SJSA1 (cell line): ENCODE data around the gene EGR1. TPM values are rescaled to one million over a fixed set of nuclear protein-coding genes. Genes with fewer than 3 reads are reported as not detected.
"Not testable (repeated sequence)": the region's sequence is repeated elsewhere in the genome, so short reads cannot be mapped to it uniquely, and the experiment has no call there.

ENCODE experiments used
- DNase-seq, 2 experiments: peaks; one replicate each; pipeline ENCODE4 v3.0.0-alpha.2; 2015 to 2020; ENCODE audit warnings: low spot score in 2 of 2, low read depth in 1 of 2
- H3K27ac ChIP-seq: fragments of 250-450 bp; sonication (Bioruptor Pico); 2 replicates; pipeline ENCODE4 v1.5.1; 2020; ENCODE audit warnings: mild to moderate bottlenecking, moderate library complexity
- H3K27me3 ChIP-seq: fragments of 250-450 bp; sonication (Bioruptor Pico); replicated peaks from 2 replicates; pipeline ENCODE4 v1.5.1; 2020; ENCODE audit warnings: mild to moderate bottlenecking, moderate library complexity
- H3K36me3 ChIP-seq: fragments of 250-450 bp; sonication (Bioruptor Pico); 2 replicates; pipeline ENCODE4 v1.5.1; 2020; ENCODE audit warnings: mild to moderate bottlenecking
- H3K4me1 ChIP-seq: fragments of 250-450 bp; sonication (Bioruptor Pico); replicated peaks from 2 replicates; pipeline ENCODE4 v1.6.1; 2021; ENCODE audit warnings: mild to moderate bottlenecking
- H3K4me3 ChIP-seq: fragments of 250-450 bp; sonication (Bioruptor Pico); 2 replicates; pipeline ENCODE4 v1.5.1; 2020; ENCODE audit warnings: mild to moderate bottlenecking
- H3K9me3 ChIP-seq: fragments of 250-450 bp; sonication (Bioruptor Pico); replicated peaks from 2 replicates; pipeline ENCODE4 v1.5.1; 2020; ENCODE audit warnings: mild to moderate bottlenecking
- total RNA-seq: library from RNA; depleted of rRNA; stranded (reverse); fragments of >200 nt; shearing (Covaris generic); gene quantifications from 2 replicates; pipeline ENCODE4 v1.2.3, GENCODE V29; 2014

The EGR1 gene
- total RNA-seq, 1 experiment from 2014 or later = 4.8 TPM

- peaks cover 8% of the 10 kb centered on the region; the same call in 1 of the 2 replicates for H3K36me3 ChIP-seq
- H3K4me3 ChIP-seq = no peak overlapping the region
- H3K27me3 ChIP-seq = no peaks in the 10 kb centered on the region; the same call in 1 of the 2 replicates
- peak in 1 of 2 experiments; percentile 60 for DNase-seq
- H3K4me1 ChIP-seq = peaks cover 9% of the 10 kb centered on the region
- H3K27ac ChIP-seq = no peak overlapping the region
- peaks cover 5% of the 10 kb centered on the region; the same call in 1 of the 2 replicates for H3K9me3 ChIP-seq
These were observed 3.8 kb downstream of the EGR1 start for GRCh38 chr5:138468966-138469539.

GRCh38 chr5:138469540-138470321 lies 4.5 kb downstream of the EGR1 start:
- peak in 1 of 2 experiments; percentile 75 for DNase-seq

GRCh38 chr5:138470322-138471051 lies 5.2 kb downstream of the EGR1 start:
- 0 out of 2 replicates have a peak overlapping the region, but pooled peaks have one; percentile 1 for H3K27ac ChIP-seq
- peaks cover 8% of the 10 kb centered on the region; the same call in 1 of the 2 replicates for H3K36me3 ChIP-seq
- H3K4me1 ChIP-seq = peaks cover 9% of the 10 kb centered on the region
- no peak overlapping the region for H3K4me3 ChIP-seq
- H3K27me3 ChIP-seq = no peaks in the 10 kb centered on the region; the same call in 1 of the 2 replicates
- no peak for DNase-seq
- peaks cover 5% of the 10 kb centered on the region; the same call in 1 of the 2 replicates for H3K9me3 ChIP-seq

More at GRCh38 chr5:138469540-138470321, 4.5 kb downstream of the EGR1 start:
- H3K4me3 ChIP-seq = no peak overlapping the region
- peaks cover 8% of the 10 kb centered on the region; the same call in 1 of the 2 replicates for H3K36me3 ChIP-seq
- H3K27me3 ChIP-seq = no peaks in the 10 kb centered on the region; the same call in 1 of the 2 replicates
- 0 out of 2 replicates have a peak overlapping the region, but pooled peaks have one; percentile 1 for H3K27ac ChIP-seq
- H3K9me3 ChIP-seq = peaks cover 5% of the 10 kb centered on the region; the same call in 1 of the 2 replicates
- H3K4me1 ChIP-seq = peaks cover 9% of the 10 kb centered on the region

GRCh38 chr5:138471052-138471361 lies 5.7 kb downstream of the EGR1 start:
- H3K27me3 ChIP-seq = no peaks in the 10 kb centered on the region; the same call in 1 of the 2 replicates
- no peak overlapping the region for H3K4me3 ChIP-seq
- peaks cover 4% of the 10 kb centered on the region for H3K4me1 ChIP-seq
- no peak for DNase-seq
- peaks cover 5% of the 10 kb centered on the region; the same call in 1 of the 2 replicates for H3K9me3 ChIP-seq
- no peak overlapping the region for H3K27ac ChIP-seq
- peaks cover 8% of the 10 kb centered on the region; the same call in 1 of the 2 replicates for H3K36me3 ChIP-seq

GRCh38 chr5:138472353-138472752 lies 7.1 kb downstream of the EGR1 start:
- DNase-seq = no peak
- Histone ChIP-seq H3K4me1 (no peaks in the 10 kb centered on the region), H3K4me3 (no peak overlapping the region), H3K27me3 (no peaks in the 10 kb centered on the region; the same call in 1 of the 2 replicates), H3K36me3 (peaks cover 4% of the 10 kb centered on the region; the same call in 1 of the 2 replicates), H3K27ac (no peak overlapping the region), H3K9me3 (peaks cover 5% of the 10 kb centered on the region; the same call in 1 of the 2 replicates)

GRCh38 chr5:138473151-138473550 lies 7.9 kb downstream of the EGR1 start:
- not testable (repeated sequence) for H3K27me3 ChIP-seq, DNase-seq, H3K9me3 ChIP-seq, H3K27ac ChIP-seq, H3K36me3 ChIP-seq, H3K4me3 ChIP-seq, H3K4me1 ChIP-seq

GRCh38 chr5:138476918-138477317 lies 11.6 kb downstream of the EGR1 start:
- H3K9me3 ChIP-seq = no peaks in the 10 kb centered on the region
- no peaks in the 10 kb centered on the region for H3K36me3 ChIP-seq
- H3K27ac ChIP-seq = no peak overlapping the region
- no peak for DNase-seq
- no peak overlapping the region for H3K4me3 ChIP-seq
- no peaks in the 10 kb centered on the region for H3K4me1 ChIP-seq
- H3K27me3 ChIP-seq = no peaks in the 10 kb centered on the region

GRCh38 chr5:138482638-138483037 lies 17.4 kb downstream of the EGR1 start:
- Histone ChIP-seq H3K9me3 (no peaks in the 10 kb centered on the region), H3K4me3 (no peak overlapping the region), H3K27me3 (no peaks in the 10 kb centered on the region), H3K27ac (no peak overlapping the region), H3K36me3 (no peaks in the 10 kb centered on the region), H3K4me1 (peaks cover 10% of the 10 kb centered on the region)
- no peak for DNase-seq

- Histone ChIP-seq H3K4me3 (no peak overlapping the region), H3K27ac (no peak overlapping the region), H3K36me3 (no peaks in the 10 kb centered on the region; the same call in 1 of the 2 replicates), H3K4me1 (peaks cover 40% of the 10 kb centered on the region), H3K9me3 (no peaks in the 10 kb centered on the region), H3K27me3 (no peaks in the 10 kb centered on the region)
- no peak for DNase-seq
These were observed 23.2 kb downstream of the EGR1 start for GRCh38 chr5:138488481-138488945.

- no peaks in the 10 kb centered on the region for H3K9me3 ChIP-seq
- H3K4me3 ChIP-seq = no peak overlapping the region
- no peaks in the 10 kb centered on the region; the same call in 1 of the 2 replicates for H3K36me3 ChIP-seq
- H3K27me3 ChIP-seq = no peaks in the 10 kb centered on the region
- H3K4me1 ChIP-seq = peaks cover 40% of the 10 kb centered on the region
- no peak overlapping the region for H3K27ac ChIP-seq
- DNase-seq = no peak
These were observed 24.4 kb downstream of the EGR1 start for GRCh38 chr5:138489683-138490061.

- Histone ChIP-seq H3K4me1 (peaks cover 40% of the 10 kb centered on the region), H3K27me3 (no peaks in the 10 kb centered on the region), H3K27ac (no peak overlapping the region), H3K36me3 (no peaks in the 10 kb centered on the region; the same call in 1 of the 2 replicates), H3K4me3 (no peak overlapping the region), H3K9me3 (no peaks in the 10 kb centered on the region)
- DNase-seq = no peak
These were observed 25.5 kb downstream of the EGR1 start for GRCh38 chr5:138490648-138491283.

GRCh38 chr5:138491284-138491648 lies 26.0 kb downstream of the EGR1 start:
- Histone ChIP-seq H3K27ac (no peak overlapping the region), H3K27me3 (no peaks in the 10 kb centered on the region), H3K4me1 (peaks cover 40% of the 10 kb centered on the region), H3K4me3 (peak overlapping the region; percentile 54), H3K9me3 (no peaks in the 10 kb centered on the region), H3K36me3 (no peaks in the 10 kb centered on the region; the same call in 1 of the 2 replicates)
- no peak for DNase-seq
